Gastroesophageal sphincter (tissue), 2 donors: ENCODE measurements around the gene EXOSC7.

Source experiments
- POLR2A ChIP-seq, 2 donors: fragments of 450-650 bp; IDR thresholded peaks; one replicate each; pipeline ENCODE4 v1.6.1; 2017; ENCODE audit warnings: antibody characterized with exemption in 2 of 2, mild to moderate bottlenecking in 2 of 2, moderate library complexity in 1 of 2
- POLR2AphosphoS5 ChIP-seq: sonication (generic); formaldehyde crosslinking; IDR thresholded peaks from one replicate; pipeline ENCODE4 v1.6.1; 2017; ENCODE audit warnings: antibody characterized with exemption

DNA sequence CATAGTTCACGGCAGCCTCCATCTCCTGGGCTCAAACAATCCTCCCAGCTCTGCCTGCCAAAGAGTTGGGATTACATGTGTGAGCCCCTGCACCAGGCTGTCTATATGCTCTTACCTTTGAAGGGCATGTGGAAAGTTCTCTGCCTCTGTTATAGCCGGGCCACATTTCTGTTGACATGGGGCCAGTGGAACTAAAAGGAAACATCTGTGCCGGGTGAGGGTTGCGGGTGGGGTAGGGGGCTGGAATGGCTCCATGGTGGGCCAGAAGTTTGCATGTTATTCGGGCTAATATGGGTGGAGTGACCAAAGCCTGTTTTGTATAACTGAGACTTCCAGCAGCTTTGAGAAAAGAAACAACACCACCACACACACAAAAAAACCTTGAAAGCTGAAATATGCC, 41.8 kb downstream of the EXOSC7 start:
- TF ChIP-seq POLR2AphosphoS5 = no peak
- TF ChIP-seq POLR2A (IDR thresholded peaks at IDR 0.05) = no peak
